ENCODE data around the gene PRELID3B.

DNA sequence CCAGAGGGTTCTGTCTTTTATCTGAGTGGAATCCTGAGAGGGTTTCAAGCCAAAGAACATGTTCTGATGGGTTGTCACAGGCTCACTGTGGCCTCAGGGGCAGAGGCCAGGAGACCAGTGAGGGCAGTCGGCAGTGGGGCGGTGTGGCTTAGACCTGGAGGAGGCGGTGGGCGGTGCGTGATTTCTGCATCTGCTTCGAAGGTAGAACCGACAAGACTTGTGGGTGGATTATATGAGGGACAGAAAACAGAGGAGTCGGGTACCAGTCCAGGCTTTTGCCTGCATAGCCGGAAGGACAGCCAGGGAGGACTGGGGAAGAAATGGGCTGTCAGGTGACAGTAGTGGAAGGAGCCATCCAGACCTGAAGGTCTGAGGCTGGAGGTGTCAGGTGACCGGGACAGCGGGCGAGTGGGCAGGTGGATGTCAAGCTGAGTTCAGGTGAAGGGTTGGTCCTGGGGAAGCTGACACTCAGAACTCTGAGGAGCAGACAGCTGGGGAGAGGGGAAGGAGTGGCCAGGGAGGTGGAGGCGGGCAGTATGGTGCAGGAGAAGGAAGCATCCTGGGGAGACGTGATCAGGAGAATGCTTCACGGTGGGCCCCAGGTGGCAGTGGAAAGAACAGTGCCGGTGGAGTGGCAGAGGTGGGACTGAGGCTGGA is 38.6 kb downstream of the PRELID3B start:
- TF ChIP-seq, protein P1, sequence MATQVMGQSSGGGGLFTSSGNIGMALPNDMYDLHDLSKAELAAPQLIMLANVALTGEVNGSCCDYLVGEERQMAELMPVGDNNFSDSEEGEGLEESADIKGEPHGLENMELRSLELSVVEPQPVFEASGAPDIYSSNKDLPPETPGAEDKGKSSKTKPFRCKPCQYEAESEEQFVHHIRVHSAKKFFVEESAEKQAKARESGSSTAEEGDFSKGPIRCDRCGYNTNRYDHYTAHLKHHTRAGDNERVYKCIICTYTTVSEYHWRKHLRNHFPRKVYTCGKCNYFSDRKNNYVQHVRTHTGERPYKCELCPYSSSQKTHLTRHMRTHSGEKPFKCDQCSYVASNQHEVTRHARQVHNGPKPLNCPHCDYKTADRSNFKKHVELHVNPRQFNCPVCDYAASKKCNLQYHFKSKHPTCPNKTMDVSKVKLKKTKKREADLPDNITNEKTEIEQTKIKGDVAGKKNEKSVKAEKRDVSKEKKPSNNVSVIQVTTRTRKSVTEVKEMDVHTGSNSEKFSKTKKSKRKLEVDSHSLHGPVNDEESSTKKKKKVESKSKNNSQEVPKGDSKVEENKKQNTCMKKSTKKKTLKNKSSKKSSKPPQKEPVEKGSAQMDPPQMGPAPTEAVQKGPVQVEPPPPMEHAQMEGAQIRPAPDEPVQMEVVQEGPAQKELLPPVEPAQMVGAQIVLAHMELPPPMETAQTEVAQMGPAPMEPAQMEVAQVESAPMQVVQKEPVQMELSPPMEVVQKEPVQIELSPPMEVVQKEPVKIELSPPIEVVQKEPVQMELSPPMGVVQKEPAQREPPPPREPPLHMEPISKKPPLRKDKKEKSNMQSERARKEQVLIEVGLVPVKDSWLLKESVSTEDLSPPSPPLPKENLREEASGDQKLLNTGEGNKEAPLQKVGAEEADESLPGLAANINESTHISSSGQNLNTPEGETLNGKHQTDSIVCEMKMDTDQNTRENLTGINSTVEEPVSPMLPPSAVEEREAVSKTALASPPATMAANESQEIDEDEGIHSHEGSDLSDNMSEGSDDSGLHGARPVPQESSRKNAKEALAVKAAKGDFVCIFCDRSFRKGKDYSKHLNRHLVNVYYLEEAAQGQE (IDR thresholded peaks at IDR 0.05; ENCODE audit: low read depth), result no peak
- TF ChIP-seq CEBPB (IDR thresholded peaks at IDR 0.05), result no peak
- TF ChIP-seq, protein P2, sequence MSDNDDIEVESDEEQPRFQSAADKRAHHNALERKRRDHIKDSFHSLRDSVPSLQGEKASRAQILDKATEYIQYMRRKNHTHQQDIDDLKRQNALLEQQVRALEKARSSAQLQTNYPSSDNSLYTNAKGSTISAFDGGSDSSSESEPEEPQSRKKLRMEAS (IDR thresholded peaks at IDR 0.05), result no peak
- TF ChIP-seq EP300 (IDR thresholded peaks at IDR 0.05; ENCODE audit: borderline replicate concordance), result no peak
- no peak for TF ChIP-seq TAF1 (IDR thresholded peaks at IDR 0.05; ENCODE audit: low read depth)
- no peak for TF ChIP-seq EGR1 (IDR thresholded peaks at IDR 0.05)
- no peak for TF ChIP-seq TCF12 (IDR thresholded peaks at IDR 0.05; ENCODE audit: low read depth)
- TF ChIP-seq RAD21 (IDR thresholded peaks at IDR 0.05; ENCODE audit: low read depth), result no peak

Measured in Ishikawa (cell line).